ENCODE results near the gene AATF.

The AATF gene

DNA sequence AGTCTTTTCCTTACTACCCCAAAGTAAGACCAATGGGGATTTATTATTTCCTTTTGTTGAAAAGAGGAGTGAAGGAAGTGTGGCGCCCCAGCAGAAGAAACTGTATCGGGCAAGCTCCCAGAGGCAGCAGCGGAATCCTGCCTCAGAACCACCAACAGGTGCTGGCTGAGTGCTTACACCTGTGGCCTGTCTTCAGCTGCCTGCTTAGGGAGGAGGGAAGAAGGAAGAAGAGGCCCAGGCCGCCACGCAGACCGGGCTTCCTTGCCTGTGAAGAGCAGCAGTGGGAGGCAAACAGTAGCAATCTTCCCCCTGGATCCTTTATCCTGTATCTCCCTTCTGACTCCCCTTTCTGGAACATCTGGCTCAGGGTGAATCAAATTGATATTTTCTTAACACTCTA lies 134.7 kb downstream of the AATF start:
- Mint-ChIP-seq H3K27me3 (peaks cover 2% of the 10 kb centered on the region), H3K4me3 (no peak overlapping the region), H3K4me1 (peaks cover 10% of the 10 kb centered on the region), H3K36me3 (peaks cover 21% of the 10 kb centered on the region), H3K27ac (no peak overlapping the region), H3K9me3 (peaks cover 7% of the 10 kb centered on the region)

GRCh38 chr17:37084372-37084771 lies 135.6 kb downstream of the AATF start:
- no peak overlapping the region for H3K27ac Mint-ChIP-seq

DNA sequence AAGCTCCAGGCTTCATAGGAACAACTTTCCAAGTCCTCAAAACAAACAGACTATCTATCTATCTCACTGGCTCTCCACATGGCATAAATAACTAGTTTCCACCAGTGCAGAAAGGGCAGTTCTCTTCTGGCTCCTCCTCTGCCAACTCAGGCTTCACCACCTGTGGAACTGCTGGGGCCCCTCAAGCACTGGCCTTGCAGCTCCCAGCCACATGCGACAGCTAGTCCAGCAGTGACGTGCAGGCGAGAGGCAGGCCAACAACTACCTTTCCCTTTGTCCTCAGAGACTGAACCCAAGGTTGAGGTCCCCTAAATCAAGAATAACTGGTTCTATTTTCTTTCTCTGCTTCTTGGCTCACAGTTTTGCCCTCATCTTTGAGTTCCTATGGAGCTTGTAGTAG lies 137.6 kb downstream of the AATF start:
- no peak overlapping the region for H3K4me3 Mint-ChIP-seq
- H3K9me3 Mint-ChIP-seq: no peaks in the 10 kb centered on the region
- no peaks in the 10 kb centered on the region for H3K27me3 Mint-ChIP-seq
- no peak overlapping the region for H3K27ac Mint-ChIP-seq
- peaks cover 39% of the 10 kb centered on the region for H3K4me1 Mint-ChIP-seq
- peaks cover 16% of the 10 kb centered on the region for H3K36me3 Mint-ChIP-seq

More at GRCh38 chr17:37084372-37084771, 135.6 kb downstream of the AATF start:
- peaks cover 20% of the 10 kb centered on the region for H3K36me3 Mint-ChIP-seq
- H3K4me3 Mint-ChIP-seq: no peak overlapping the region
- H3K4me1 Mint-ChIP-seq: peaks cover 19% of the 10 kb centered on the region
- H3K9me3 Mint-ChIP-seq: peaks cover 5% of the 10 kb centered on the region
- H3K27me3 Mint-ChIP-seq: peaks cover 2% of the 10 kb centered on the region

DNA sequence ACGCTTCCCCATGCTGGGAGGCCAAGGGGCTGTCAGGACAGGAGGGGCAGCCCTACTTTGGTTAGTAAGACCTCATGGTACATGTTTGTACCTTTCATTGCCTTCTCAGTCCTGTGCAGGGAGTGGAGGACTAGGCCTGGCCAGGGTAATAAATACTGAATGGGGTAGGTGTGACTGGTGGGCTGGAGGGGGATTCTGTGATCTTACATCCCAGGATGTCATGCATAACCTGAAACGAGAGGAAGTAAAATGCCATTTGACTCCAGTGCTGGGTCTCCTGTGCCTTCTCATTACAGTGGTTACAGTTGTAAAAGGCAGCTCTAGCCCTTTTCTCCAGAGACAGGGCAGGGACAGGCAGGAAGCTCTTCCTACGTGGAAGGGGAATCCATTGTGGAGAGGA lies 138.2 kb downstream of the AATF start:
- H3K9me3 Mint-ChIP-seq: no peaks in the 10 kb centered on the region
- no peaks in the 10 kb centered on the region for H3K27me3 Mint-ChIP-seq
- no peak overlapping the region for H3K27ac Mint-ChIP-seq
- H3K36me3 Mint-ChIP-seq: peaks cover 16% of the 10 kb centered on the region
- H3K4me1 Mint-ChIP-seq: peaks cover 39% of the 10 kb centered on the region
- H3K4me3 Mint-ChIP-seq: no peak overlapping the region

DNA sequence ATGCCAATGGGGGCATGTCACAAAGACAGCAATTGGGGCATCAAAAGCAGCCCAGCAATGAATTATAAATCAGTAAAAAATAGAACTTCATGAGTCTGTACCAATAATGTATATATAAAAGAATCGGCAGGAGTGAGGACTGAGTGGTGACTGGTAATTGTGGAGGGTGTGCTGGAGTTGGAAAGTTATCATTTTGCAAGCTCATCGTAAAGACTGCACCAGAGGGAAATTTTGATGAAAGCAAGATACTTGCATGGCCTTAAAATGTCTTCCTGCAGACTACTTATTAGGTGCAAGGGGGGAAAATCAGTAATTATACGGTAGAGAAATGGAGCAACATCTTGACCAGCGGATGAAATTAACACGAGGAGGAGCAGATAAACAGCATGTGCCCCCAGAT lies 138.9 kb downstream of the AATF start:
- peak overlapping the region; percentile 4 for H3K27ac Mint-ChIP-seq
- peak overlapping the region; percentile 16 for H3K4me3 Mint-ChIP-seq
- no peaks in the 10 kb centered on the region for H3K27me3 Mint-ChIP-seq
- H3K9me3 Mint-ChIP-seq: no peaks in the 10 kb centered on the region
- H3K36me3 Mint-ChIP-seq: peaks cover 16% of the 10 kb centered on the region
- H3K4me1 Mint-ChIP-seq: peaks cover 39% of the 10 kb centered on the region

GRCh38 chr17:37088459-37088858 lies 139.7 kb downstream of the AATF start:
- H3K9me3 Mint-ChIP-seq: no peaks in the 10 kb centered on the region
- H3K27me3 Mint-ChIP-seq: no peaks in the 10 kb centered on the region
- H3K36me3 Mint-ChIP-seq: peaks cover 16% of the 10 kb centered on the region
- H3K27ac Mint-ChIP-seq: no peak overlapping the region
- no peak overlapping the region for H3K4me3 Mint-ChIP-seq
- H3K4me1 Mint-ChIP-seq: peaks cover 39% of the 10 kb centered on the region

- H3K4me3 Mint-ChIP-seq: no peak overlapping the region
- no peaks in the 10 kb centered on the region for H3K27me3 Mint-ChIP-seq
- peaks cover 39% of the 10 kb centered on the region for H3K4me1 Mint-ChIP-seq
- no peaks in the 10 kb centered on the region for H3K9me3 Mint-ChIP-seq
- H3K36me3 Mint-ChIP-seq: peaks cover 16% of the 10 kb centered on the region
- no peak overlapping the region for H3K27ac Mint-ChIP-seq
These were observed 140.2 kb downstream of the AATF start for GRCh38 chr17:37088913-37089312.

- Mint-ChIP-seq H3K4me1 (peaks cover 42% of the 10 kb centered on the region), H3K27me3 (no peaks in the 10 kb centered on the region), H3K36me3 (peaks cover 18% of the 10 kb centered on the region), H3K4me3 (peak overlapping the region; percentile 13), H3K9me3 (no peaks in the 10 kb centered on the region), H3K27ac (peak overlapping the region; percentile 81)
These were observed 141.2 kb downstream of the AATF start for GRCh38 chr17:37089956-37090355.

DNA sequence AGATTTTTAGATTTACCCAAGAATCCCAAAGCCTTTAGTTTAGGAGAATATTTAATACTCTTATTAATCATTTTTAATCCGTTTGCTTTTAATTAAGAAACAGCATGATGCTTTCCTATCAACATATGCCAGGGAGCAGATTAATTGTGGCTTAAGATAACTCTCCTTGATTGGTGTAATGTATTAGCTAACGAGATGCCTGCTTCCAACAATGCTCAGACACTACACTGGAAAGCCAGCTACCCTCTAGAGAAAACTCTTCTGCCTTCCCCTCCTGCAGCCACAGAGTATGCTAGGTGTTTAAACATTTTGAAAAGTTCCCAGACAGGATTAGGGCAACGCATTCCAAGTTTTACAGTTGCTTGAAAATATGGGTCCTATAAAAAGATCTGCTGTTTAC lies 142.2 kb downstream of the AATF start:
- Mint-ChIP-seq H3K4me1 (peaks cover 44% of the 10 kb centered on the region), H3K9me3 (no peaks in the 10 kb centered on the region), H3K4me3 (no peak overlapping the region), H3K27me3 (no peaks in the 10 kb centered on the region), H3K36me3 (peaks cover 17% of the 10 kb centered on the region), H3K27ac (peak overlapping the region; percentile 81)

DNA sequence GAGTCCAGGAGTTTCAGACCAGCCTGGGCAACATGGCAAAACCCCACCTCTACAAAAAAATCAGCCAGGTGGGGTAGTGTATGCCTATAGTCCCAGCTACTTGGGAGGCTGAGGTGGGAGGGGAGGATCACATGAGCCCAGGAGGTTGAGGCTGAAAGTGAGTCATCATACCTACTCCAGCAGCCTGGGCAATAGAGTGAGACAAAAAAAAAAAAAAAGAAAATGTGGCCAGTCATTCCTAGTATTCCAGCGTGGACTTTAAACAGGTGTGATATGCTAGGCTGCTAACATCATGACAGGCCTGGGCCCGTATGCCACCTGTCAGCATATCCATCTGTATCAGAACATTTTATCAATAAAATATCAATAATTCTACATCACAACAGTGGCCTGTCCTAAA lies 143.3 kb downstream of the AATF start:
- H3K4me3 Mint-ChIP-seq: no peak overlapping the region
- no peak overlapping the region for H3K27ac Mint-ChIP-seq
- H3K36me3 Mint-ChIP-seq: peaks cover 21% of the 10 kb centered on the region
- H3K27me3 Mint-ChIP-seq: no peaks in the 10 kb centered on the region
- no peaks in the 10 kb centered on the region for H3K9me3 Mint-ChIP-seq
- H3K4me1 Mint-ChIP-seq: peaks cover 44% of the 10 kb centered on the region

DNA sequence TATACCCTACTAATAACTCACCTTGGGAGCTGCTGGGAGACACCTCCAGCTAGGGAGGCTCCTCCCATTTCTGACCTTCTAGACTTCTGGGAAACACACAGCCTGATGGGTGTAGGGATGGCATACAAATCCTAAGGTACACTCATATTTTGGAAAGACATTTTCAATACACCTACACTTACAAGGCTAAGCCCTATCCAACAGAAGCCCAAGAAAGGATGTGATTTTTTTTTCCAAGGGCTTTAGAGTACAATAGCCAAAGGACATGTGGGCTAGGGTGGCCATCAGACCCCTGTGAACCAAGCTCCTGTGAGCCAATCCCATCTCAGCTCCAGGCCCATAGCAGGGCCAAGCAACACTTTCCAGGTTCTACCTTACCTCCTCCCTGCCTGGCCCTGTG lies 143.9 kb downstream of the AATF start:
- Mint-ChIP-seq H3K4me1 (peaks cover 41% of the 10 kb centered on the region), H3K36me3 (peaks cover 15% of the 10 kb centered on the region), H3K9me3 (no peaks in the 10 kb centered on the region), H3K4me3 (no peak overlapping the region), H3K27me3 (no peaks in the 10 kb centered on the region), H3K27ac (no peak overlapping the region)

GRCh38 chr17:37094391-37094790 lies 145.6 kb downstream of the AATF start:
- Mint-ChIP-seq H3K4me1 (peaks cover 24% of the 10 kb centered on the region), H3K36me3 (peaks cover 11% of the 10 kb centered on the region), H3K27me3 (no peaks in the 10 kb centered on the region)

GRCh38 chr17:37096071-37096470 lies 147.3 kb downstream of the AATF start:
- no peaks in the 10 kb centered on the region for H3K9me3 Mint-ChIP-seq
- peaks cover 7% of the 10 kb centered on the region for H3K4me1 Mint-ChIP-seq
- H3K36me3 Mint-ChIP-seq: peaks cover 11% of the 10 kb centered on the region
- H3K4me3 Mint-ChIP-seq: no peak overlapping the region
- H3K27ac Mint-ChIP-seq: no peak overlapping the region
- H3K27me3 Mint-ChIP-seq: no peaks in the 10 kb centered on the region

More at GRCh38 chr17:37094391-37094790, 145.6 kb downstream of the AATF start:
- Mint-ChIP-seq H3K27ac (no peak overlapping the region), H3K9me3 (no peaks in the 10 kb centered on the region), H3K4me3 (no peak overlapping the region)

GRCh38 chr17:37097154-37097553 lies 148.4 kb downstream of the AATF start:
- Mint-ChIP-seq H3K27ac (no peak overlapping the region), H3K4me3 (no peak overlapping the region), H3K27me3 (no peaks in the 10 kb centered on the region), H3K4me1 (peaks cover 4% of the 10 kb centered on the region), H3K9me3 (no peaks in the 10 kb centered on the region), H3K36me3 (peaks cover 11% of the 10 kb centered on the region)

DNA sequence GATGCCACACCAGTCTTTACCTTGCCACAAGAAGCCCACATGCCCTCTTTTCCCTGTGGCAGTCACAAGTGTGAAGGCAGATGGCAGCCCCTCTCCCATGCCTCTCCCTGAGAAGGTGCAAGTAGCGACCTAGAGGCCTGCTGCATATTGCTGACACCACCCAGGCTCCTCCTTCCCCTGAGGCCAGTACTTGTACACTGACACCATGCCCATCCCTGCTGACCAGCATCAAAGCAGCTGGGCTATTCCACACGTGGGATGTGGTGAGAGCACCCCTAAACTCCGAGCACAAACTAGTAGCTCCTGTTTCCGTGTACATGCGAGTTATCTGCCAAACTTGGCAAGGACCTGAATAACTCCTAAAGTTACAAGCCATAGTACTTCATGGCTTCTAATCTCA lies 149.4 kb downstream of the AATF start:
- H3K4me1 Mint-ChIP-seq: peaks cover 4% of the 10 kb centered on the region
- no peaks in the 10 kb centered on the region for H3K9me3 Mint-ChIP-seq
- H3K4me3 Mint-ChIP-seq: no peak overlapping the region
- H3K27me3 Mint-ChIP-seq: no peaks in the 10 kb centered on the region
- peaks cover 11% of the 10 kb centered on the region for H3K36me3 Mint-ChIP-seq
- H3K27ac Mint-ChIP-seq: no peak overlapping the region

DNA sequence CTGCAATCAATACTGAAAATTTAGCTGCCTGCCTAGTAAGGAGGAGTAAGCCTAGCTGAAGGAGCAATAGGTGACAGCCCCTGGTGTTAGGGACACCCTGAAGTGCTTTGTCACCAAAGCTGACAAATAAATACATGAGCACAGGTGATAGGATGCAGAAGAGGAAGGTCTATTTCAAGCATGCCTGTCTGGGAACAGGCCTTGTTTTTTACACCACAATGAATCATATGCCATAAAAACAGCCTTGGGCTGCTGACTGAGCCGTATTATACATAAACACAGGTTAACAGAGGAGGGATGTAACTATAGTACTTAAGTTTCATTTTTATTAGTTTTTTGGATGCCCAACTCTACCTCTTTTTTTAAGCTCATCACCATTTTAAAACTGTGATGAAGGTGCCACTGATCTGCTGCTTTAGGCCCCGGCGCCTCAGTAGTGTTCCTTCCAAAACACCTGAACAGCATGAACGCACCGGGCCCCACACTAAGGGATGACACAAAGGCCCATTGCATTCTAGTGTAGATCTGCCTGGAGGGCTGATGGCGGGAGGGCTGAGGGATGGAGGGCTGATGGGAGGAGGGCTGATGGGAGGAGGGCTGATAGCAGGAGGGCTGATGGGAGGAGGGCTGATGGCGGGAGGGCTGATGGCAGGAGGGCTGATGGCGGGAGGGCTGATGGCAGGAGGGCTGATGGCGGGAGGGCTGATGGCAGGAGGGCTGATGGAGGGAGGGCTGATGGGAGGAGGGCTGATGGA lies 150.3 kb downstream of the AATF start:
- Mint-ChIP-seq H3K4me3 (no peak overlapping the region), H3K4me1 (peaks cover 4% of the 10 kb centered on the region), H3K27me3 (no peaks in the 10 kb centered on the region), H3K27ac (no peak overlapping the region), H3K9me3 (no peaks in the 10 kb centered on the region), H3K36me3 (peaks cover 11% of the 10 kb centered on the region)

DNA sequence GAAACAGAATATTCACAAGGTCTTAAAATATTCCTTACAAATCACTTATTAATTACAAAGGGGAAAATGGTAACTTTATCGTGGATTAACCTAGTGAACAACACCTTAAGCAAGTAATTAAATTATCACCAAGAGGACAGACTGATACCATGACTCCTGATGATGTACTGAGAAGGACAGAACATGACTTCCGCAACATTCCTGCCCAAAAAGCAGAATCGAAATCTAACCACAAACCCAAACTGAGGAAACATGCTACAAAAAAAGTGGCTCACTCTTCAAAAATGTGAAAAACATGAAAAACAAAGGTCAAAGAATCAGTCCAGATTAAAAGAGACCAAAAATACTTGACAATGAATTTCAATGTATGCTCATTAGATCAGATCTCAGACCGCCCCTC lies 151.5 kb downstream of the AATF start:
- H3K36me3 Mint-ChIP-seq: peaks cover 9% of the 10 kb centered on the region
- no peaks in the 10 kb centered on the region for H3K9me3 Mint-ChIP-seq
- H3K27me3 Mint-ChIP-seq: no peaks in the 10 kb centered on the region
- H3K4me1 Mint-ChIP-seq: no peaks in the 10 kb centered on the region
- H3K27ac Mint-ChIP-seq: no peak overlapping the region
- no peak overlapping the region for H3K4me3 Mint-ChIP-seq

Data from activated naive CD4-positive, alpha-beta T cell treated with anti-CD3 and anti-CD28 coated beads, Interleukin-2, amount 50 U/mL, for 24 hours (primary cell).